PC-3 (cell line): ENCODE measurements around the gene PAK3.

Experiments used
- EZH2phosphoT487 ChIP-seq: fragments of 300-600 bp; sonication (generic); IDR thresholded peaks from 2 replicates; pipeline ENCODE4 v1.6.1; 2018; ENCODE audit warnings: mild to moderate bottlenecking, antibody characterized with exemption, low read length, borderline replicate concordance
- TF ChIP-seq, protein P1 (sequence below): fragments of 300-600 bp; sonication (generic); conservative IDR thresholded peaks from 2 replicates; pipeline ENCODE4 v1.5.1; 2017; ENCODE audit warnings: antibody characterized with exemption, low read depth, mild to moderate bottlenecking, low read length

DNA sequence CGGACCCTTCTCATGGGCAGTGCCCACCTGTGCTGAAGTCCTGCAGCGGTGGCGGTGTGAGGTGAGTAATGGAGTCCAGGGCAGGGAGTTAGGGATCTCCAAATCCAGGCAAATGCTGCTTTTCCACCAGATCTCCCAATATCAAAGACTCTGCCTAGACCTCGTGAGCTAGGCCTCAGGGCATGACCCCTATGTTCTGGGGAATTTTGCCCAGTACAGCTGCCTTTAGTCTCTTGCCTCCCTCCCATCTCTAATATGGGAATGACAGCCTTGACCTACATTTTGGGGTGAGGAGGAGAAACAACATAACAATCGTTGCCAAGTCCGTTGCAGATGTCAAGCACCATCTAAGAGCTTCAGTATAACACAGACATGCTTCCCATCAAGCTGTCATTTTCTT lies 7.3 kb downstream of the PAK3 start:
- TF ChIP-seq, protein P1, sequence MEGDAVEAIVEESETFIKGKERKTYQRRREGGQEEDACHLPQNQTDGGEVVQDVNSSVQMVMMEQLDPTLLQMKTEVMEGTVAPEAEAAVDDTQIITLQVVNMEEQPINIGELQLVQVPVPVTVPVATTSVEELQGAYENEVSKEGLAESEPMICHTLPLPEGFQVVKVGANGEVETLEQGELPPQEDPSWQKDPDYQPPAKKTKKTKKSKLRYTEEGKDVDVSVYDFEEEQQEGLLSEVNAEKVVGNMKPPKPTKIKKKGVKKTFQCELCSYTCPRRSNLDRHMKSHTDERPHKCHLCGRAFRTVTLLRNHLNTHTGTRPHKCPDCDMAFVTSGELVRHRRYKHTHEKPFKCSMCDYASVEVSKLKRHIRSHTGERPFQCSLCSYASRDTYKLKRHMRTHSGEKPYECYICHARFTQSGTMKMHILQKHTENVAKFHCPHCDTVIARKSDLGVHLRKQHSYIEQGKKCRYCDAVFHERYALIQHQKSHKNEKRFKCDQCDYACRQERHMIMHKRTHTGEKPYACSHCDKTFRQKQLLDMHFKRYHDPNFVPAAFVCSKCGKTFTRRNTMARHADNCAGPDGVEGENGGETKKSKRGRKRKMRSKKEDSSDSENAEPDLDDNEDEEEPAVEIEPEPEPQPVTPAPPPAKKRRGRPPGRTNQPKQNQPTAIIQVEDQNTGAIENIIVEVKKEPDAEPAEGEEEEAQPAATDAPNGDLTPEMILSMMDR, result no peak
- no peak for TF ChIP-seq EZH2phosphoT487
